HG03521 (cell line): Measurements from ENCODE around the gene RNF25.
"Not testable (repeated sequence)": the region's sequence is repeated elsewhere in the genome, so short reads cannot be mapped to it uniquely, and the experiment has no call there.

Source experiments
- ATAC-seq: cut with Tn5 transposase; IDR thresholded peaks from one replicate; pipeline ENCODE4 v1.9.1; 2021; ENCODE audit warnings: mild to moderate bottlenecking, moderate library complexity; ENCODE audit not compliant: unreplicated experiment

RNF25 gene

DNA sequence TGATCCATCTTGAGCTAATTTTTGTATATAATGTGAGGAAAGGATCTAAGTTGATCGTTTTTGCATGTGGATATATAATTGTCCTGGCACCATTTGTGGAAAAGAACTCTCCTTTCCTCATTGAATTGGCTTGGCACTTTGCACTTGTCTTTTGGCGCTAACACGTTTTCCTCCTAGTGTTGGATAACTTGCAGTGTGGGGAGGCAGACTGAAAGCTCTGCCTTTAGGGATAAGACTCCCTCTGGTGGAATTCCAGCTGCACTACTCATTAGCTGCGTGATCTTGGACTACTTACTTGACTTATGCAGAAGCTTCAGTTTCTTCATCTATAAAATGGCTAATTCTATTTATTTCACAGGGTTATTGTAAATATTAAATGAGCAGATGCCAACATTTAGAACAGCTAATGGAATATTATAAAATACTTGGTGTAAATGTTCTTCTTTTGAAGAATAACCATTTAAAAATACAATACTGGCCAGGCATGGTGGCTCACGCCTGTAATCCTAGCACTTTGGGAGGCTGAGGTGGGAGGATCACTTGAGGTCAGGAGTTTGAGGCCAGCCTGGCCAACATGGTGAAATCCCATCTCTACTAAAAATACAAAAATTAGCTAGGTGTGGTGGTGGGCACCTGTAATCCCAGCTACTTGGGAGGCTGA, 15.7 kb upstream of the RNF25 start:
- ATAC-seq: not testable (repeated sequence)

- ATAC-seq: no peak
These were observed 8.3 kb upstream of the RNF25 start for GRCh38 chr2:218680061-218680460.

GRCh38 chr2:218679119-218679518, 7.3 kb upstream of the RNF25 start:
- no peak for ATAC-seq

DNA sequence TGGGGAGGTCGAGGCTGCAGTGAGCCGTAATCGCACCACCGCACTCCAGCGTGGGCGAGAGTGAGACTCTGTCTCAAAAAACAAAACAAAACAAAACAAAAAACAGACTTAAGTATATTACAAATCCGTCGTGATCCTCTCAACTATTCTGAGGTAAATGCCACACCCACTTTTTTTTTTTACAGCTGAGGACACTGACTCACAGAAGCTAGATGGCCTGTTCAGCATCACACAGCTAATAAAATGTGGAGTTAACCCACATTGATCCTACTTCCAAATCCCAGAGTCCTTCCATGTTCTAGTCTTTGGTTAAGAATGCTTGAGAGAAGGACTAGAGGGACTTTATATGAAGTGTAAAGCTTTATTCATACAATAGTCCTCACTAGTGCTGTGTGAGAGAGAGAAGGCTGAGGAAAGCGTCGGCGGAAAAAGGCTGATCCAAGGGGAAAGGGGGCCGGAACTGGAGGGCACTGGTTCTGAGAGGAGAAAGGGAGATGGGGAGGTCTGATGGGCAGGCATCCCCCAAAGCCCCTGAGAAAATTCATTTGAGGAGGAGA, 627 bp downstream of the RNF25 start:
- ATAC-seq: no peak

- ATAC-seq: no peak
These were observed 7.1 kb downstream of the RNF25 start for GRCh38 chr2:218664653-218665052.

GRCh38 chr2:218663901-218664300, 7.9 kb downstream of the RNF25 start:
- ATAC-seq: no peak

DNA sequence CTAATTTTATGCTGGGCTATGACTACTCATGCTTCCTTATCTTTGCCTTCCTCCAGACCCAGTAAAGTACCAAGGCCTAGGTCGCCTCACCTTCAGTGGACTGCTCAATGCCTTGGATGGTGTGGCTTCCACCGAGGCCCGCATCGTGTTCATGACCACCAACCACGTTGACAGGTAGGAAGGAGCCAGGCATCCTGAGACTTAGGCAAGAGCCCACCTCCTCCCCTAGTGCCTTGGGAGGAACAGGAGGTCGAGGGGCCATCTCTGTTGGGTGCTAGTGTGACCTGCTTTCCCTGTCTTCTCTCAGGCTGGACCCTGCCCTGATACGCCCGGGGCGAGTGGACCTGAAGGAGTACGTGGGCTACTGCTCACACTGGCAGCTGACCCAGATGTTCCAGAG, 9.0 kb downstream of the RNF25 start:
- no peak for ATAC-seq

- ATAC-seq: no peak
These were observed 9.4 kb downstream of the RNF25 start for GRCh38 chr2:218662377-218662776.

DNA sequence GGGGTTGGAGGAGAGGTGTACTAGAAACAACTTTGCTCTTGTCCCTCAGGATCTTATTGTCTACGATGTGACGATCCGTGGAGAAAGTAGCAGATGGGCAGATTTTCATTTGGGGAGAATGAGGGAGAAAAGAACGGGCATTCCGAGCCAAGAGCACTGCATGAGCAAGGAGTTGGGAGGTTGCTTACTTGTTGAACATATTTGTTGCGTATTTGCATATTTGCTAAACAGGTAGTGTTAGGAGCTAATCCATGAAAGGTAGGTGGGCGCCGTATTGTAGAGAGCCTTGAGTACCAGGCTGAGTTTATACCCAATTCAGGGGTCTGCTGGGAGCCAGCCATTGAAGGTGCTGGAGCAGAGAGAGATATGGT, 11.8 kb downstream of the RNF25 start:
- ATAC-seq: no peak

DNA sequence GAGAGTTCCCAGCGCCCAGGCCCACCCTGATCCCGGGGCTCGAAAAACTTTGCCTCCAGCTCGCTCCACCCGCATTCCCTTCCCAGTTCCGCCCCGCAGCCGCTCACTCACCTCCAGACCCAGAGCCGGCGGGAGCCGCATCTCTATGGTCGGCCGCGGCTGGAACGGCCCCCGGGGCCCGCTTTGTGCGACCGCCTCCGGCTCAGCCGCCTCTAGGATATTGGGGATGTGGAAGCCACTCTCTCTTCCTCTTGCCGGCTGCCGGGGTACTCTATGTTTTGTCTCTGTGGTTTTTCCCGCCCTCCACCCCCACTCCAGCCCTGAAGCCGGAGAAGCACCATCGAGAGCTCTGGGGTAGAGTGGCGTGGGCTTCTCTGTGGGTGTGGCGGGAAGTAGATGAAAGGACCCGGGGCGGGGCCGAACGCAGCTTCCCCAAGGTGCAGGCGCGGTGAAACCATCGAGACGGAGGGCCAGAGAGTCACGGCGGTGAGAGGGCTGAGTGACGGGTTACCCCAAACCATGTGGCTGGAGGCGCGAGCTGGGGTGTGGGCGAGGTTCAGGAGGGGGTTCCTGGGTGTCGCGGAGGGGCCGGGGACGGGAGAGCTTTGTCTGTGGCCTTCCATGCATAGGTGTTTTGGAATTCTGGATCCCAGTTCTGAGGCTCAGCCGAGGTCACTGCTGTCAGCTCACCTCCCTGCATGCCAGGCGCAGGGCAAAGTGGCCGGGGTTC, 12.4 kb downstream of the RNF25 start, which contains the start of the genes BCS1L and ZNF142:
BCS1L (plus strand) TSS at position 426 of the 730 bp plus-strand sequence. CDS start 1,305 bp downstream, outside the sequence.
ZNF142 (minus strand) TSS at position 366 of the 730 bp plus-strand sequence. CDS start 3,194 bp downstream, outside the sequence.
- peak; percentile 95 for ATAC-seq

- ATAC-seq: peak; percentile 32
These were observed 13.0 kb downstream of the RNF25 start for GRCh38 chr2:218658671-218659257.

- no peak for ATAC-seq
These were observed 16.1 kb downstream of the RNF25 start for GRCh38 chr2:218655751-218656150.

DNA sequence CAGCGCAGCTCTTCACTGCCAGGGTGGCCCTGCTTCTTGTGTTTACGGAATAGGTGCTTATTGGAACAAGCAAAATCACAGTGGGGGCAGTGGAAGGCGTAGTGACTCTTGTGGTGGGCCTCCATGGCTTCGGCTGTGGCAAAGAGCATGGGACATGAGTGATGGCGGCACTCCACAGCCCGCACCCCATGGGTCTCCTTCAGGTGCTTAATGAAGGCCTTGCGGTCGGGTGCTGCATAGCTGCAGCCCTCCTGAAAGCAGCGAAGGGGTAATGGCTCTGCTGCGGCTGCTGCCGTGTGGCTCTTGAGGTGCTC, 23.1 kb downstream of the RNF25 start:
- ATAC-seq: no peak

- ATAC-seq: no peak
These were observed 23.6 kb downstream of the RNF25 start for GRCh38 chr2:218648088-218648786.

GRCh38 chr2:218645126-218645525, 26.7 kb downstream of the RNF25 start:
- ATAC-seq: no peak

DNA sequence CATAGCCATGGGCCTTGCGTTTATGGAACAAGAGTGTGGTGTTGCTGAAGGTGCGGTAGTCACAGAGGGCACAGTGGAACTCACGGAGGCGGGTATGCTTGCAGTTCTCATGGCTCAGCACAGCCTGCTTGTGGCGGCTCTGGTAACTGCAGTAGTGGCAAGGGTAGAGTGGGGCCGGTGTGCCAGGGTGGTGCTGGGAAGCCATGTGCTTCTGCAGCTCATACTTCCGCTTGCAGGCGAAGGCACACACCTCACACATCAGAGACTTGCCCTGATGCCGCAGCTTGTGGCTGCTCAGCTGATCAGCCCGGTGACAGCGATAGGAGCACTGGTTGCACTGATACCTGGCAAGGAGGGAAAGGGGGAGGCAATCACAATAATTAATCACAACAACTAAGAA, 27.1 kb downstream of the RNF25 start:
- no peak for ATAC-seq

DNA sequence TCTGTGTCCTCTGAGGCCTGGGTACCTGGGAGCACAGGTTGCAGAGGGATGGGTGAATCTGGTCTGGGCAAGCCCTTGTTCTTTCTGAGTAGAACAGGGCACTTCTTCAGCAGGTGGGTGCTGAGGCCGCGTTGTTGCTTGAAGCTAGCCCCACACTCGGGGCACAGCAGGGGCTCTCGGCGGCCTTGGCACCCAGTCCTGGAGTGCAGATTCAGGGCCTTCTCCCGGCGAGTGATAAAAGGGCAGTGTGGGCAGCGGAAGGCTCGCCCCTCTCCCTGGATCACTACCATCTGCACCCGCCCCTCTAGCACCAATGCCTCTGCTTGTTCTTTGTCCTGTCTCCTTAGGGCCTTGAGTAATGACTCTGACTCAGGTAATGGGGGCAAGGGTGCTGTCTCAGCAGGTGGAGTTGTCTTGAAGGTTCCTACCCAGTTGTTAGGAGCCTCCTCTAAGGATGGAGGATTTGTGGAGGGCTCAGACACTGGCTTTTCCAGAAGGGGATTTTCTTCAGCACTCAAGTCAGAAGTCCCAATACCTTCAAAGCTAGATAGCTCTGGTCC, 28.0 kb downstream of the RNF25 start:
- no peak for ATAC-seq

GRCh38 chr2:218642786-218643185, 29.0 kb downstream of the RNF25 start:
- ATAC-seq: no peak

DNA sequence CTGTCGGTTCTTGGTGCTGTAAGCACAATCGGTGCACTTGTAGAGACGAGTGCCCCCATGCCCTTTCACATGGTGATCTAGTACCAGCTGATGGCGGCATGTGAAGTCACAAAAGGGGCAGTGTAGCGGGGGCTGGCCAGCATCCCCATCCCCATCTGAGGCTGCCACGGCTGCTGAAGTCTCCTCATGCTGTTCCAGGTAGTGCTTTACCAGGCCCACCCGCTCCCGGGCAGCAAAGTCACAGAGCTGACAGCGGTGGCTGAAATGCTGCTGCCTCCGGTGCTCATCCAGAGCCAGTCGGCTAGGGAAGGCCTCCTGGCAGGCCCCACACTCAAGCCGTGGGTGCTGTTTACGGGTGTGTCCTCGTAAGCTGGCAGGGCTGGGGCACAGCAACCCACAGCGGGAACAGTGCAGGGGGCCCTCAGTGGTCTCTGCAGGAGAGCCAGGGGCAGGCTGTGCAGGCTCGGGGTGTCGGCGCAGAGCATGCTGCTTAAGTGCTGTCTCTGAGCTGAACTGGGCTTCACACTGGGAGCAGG, 29.6 kb downstream of the RNF25 start:
- ATAC-seq: no peak

GRCh38 chr2:218638372-218638771, 33.4 kb downstream of the RNF25 start:
- no peak for ATAC-seq

- no peak for ATAC-seq
These were observed 36.1 kb downstream of the RNF25 start for GRCh38 chr2:218635719-218636118.
